ENCODE measurements around the gene ZNF575. TPM values are rescaled to one million over a fixed set of nuclear protein-coding genes. Genes with fewer than 3 reads are reported as not detected.

Gene ZNF575, protein sequence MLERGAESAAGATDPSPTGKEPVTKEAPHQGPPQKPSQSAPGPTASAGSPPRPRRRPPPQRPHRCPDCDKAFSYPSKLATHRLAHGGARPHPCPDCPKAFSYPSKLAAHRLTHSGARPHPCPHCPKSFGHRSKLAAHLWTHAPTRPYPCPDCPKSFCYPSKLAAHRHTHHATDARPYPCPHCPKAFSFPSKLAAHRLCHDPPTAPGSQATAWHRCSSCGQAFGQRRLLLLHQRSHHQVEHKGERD
- total RNA-seq: 4.1 TPM

DNA sequence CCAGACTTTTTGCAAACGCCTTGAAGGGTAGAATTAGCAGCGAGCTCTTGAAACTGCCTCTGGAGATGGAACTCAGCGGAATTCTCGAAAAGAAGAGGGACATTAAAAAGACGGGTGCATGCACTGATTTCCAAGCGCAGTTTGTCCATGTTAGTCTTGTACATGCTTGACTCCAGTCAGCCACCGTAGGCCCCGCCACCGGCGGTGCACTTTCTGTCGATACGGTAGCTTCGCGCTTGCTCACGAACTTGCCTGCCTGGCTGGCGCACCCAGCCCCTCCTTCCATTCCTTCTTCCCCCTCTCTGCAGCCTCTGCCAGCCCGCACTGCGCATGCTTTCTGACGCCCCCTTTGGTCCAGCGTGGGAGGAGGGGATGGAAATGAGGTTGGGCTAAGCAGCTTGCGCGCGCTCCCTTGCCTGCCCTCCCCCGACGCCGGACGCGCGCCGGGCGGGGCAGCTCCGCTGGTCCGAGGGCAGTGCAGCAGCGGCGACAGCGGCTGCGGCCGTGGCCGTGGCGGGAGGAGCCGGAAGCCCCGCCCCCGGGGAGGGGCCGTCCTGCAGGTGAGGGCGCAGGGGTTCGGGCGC, at the start of gene ZNF575:
ZNF575 (plus strand) TSS at position 227 of the 584 bp plus-strand sequence. CDS start 1,235 bp downstream, outside the sequence.
- DNase-seq (ENCODE audit: low spot score): peak; percentile 94

DNA sequence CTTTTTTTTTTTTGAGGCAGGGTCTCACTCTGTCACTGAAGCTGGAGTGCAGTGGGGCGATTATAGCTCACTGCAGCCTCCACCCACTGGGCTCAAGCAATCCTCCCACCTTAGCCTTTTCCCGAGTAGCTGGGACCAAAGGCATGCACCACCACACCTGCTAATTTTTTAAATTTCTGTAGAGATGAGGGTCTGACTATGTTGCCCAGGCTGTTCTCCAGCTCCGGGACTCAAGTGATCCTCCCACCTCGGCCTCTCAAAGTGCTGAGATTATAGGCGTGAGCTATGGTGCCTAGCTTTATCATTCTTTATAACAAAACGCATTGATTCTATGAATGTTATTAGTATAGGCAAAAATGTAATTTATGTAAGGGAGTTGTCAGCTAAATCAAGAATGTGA, 49.7 kb upstream of the ZNF575 start:
- no peak for DNase-seq (ENCODE audit: low spot score)

DNA sequence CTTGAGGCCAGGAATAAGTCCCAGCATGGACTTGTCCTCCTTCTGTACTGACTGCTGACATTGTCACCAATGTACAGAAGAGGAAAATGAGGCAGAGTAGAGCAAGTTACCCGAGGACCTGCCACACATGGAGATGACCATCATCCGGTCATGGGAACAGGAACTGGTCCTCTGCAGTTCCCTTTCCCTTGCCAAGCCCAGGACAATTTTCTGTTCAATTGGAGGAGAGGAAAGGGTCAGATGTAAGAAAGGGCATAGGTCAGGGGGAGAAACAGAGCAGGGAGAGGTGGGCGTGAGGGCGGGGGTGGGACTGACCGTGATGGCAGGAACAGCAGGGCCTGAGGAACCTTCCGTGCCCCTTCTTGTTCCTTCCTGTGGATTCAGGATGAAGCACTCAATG, 47.0 kb upstream of the ZNF575 start:
- no peak for DNase-seq (ENCODE audit: low spot score)

DNA sequence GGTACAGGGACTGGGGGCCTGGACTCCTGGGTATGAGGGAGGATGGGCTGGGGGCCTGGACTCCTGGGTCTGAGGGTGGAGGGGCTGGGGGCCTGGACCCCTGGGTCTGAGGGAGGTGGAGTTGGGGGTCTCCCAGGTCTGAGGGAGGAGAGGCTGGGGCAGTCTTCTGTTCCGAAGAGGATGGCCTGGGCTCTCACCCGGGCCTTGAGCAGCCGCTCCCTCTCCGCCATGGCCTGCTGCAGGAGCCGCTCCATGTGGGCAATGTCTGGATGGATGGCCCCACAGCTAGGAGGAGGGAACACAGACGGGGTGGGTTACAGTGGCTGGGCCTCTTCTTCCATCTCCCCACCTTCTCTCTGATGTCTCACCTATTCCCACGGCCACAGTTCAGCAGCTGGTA, 46.6 kb upstream of the ZNF575 start:
- no peak for DNase-seq (ENCODE audit: low spot score)

DNA sequence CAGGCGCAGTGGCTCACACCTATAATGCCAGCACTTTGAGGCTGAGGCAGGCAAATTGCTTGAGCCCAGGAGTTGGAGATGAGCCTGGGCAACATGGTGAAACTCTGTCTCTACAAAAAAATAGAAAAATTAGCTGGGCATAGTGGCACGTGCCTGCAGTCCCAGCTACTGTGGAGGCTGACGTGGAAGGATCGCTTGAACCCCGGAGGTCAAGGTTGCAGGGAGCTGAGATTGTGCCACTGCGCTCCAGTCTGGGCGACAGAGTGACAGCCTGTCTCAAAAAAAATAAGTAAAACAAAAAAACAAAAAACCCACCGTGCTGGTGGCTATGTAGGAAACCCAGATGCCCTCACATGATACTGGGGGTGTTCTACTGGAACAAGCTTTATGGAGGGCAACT, 44.8 kb upstream of the ZNF575 start:
- DNase-seq (ENCODE audit: low spot score): no peak

DNA sequence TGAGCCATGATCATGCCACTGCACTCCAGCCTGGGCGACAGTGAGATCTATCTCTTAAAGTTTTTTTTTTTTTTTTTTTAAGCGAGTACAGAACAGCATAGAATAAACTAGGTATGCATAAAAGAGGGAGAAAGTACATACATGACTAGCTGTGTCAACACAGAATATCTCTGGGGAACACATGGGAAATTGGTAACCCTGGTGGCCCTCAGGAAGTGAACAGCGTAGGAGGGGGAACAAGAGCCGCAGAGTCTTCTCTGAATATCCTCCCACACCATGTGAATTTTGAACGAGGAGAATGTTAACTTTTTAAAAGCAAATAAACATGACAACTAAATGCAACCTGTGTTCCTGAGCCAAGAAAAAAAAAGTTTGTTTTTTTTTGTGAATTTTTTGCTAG, 43.7 kb upstream of the ZNF575 start:
- no peak for DNase-seq (ENCODE audit: low spot score)

DNA sequence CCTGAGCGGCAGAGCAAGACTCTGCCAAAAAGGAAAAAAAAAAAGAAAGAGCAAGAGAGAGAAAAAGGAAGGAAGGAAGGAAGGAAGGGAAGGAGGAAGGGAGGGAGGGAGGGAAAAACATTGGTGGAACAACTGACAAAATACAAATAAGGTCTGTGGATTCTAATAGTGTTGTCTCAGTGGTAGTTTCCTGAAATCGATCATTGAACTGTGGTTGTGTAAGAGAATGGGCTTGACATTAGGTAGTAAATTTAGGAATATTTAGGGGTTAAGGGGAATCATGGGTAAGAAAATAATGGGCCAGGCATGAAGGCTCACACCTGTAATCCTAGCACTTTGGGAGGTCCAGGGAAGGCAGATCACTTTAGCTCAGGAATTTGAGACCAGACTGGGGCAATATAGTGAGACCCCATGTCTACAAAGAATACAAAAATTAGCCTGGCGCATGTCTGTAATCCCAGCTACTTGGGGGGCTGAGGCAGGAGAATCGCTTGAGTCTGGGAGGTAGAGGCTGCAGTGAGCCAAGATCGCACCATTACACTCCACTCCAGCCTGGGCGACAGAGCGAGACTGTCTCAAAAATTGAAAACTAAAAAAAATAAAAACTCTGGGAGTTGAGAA, 42.9 kb upstream of the ZNF575 start:
- DNase-seq (ENCODE audit: low spot score): no peak

DNA sequence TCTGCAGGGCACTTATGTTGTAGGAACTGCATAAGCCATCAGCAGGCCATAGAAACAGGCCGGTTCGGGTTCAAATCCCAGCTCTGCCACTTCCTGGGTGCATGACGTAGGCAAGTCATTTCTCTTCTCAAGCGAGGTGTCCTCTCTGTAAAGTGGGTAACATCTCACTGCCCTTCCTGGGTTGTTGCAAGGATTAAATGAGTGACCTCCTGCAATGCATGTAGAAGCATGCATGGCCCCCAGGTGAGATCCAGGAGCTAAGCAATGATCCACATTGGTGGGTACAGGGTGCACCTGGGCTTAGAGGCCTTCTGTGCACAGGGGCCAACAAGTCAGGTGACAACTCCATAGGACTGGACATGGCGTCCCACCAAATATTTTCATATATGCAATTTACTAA, 42.2 kb upstream of the ZNF575 start:
- DNase-seq (ENCODE audit: low spot score): no peak

DNA sequence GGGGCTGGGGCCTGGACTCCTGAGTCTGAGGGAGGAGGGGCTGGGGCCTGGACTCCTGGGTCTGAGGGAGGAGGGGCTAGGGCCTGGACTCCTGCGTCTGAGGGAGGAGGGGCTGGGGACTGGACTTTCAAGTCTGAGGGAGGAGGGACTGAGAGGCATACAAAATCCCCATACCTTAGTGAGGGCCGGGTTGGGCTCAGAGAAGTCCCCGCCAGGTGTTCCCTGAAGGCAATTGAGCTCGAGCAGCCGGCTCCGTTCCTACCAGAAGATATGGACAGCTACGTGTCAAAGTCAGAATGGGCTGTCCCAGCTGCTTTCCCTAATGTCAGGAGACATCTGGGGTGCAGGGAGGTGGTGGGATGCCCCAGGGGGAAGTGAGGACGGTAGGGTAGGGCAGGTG, 37.9 kb upstream of the ZNF575 start:
- no peak for DNase-seq (ENCODE audit: low spot score)

DNA sequence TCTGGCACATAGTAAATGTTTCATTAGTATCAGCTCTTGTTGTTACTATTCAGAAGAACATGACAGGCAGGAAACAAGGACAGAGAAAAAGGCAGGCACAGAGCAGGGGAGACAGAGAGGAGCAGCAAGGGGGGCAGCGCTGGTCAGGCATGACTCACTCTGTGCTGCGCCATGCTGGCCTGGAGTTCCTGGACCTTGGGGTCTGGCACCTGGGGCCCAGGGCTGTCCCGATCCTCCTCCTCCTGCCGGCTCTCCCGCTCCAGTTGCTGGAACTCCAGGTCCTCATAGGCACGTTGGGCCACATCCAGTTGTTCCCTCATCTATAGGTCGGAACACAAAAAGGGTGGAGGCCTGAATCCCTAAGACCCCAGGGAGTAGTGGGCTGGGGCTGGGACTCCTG, 36.0 kb upstream of the ZNF575 start:
- DNase-seq (ENCODE audit: low spot score): no peak

DNA sequence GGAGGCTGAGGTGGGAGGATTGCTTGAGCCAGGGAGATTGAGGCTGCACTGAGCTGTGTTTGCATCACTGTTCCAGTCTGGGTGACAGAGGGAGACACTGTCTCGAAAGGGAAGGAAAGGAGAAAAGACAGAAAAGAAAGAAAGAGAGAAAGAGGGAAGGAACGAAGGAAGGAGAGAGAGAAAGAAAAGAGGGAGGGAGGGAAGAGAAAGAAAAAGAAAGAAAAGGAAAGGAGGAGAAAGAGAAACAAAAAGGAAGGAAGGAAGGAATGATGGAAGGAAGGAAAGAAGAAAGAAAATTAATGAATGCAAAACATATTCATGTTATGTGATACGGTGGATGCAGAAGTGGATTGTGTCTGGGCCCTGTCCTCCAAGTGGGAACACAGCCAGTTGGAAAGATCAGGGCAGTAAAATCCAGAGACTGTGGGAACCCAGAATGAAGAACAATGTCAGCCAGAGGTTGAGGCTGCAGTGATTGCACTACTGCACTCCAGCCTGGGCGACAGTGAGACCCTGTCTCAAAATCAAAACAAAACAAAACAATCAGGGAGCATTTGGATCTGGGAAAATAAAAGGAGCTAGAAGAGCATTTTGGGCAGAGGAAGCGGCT, 34.6 kb upstream of the ZNF575 start:
- DNase-seq (ENCODE audit: low spot score): no peak

DNA sequence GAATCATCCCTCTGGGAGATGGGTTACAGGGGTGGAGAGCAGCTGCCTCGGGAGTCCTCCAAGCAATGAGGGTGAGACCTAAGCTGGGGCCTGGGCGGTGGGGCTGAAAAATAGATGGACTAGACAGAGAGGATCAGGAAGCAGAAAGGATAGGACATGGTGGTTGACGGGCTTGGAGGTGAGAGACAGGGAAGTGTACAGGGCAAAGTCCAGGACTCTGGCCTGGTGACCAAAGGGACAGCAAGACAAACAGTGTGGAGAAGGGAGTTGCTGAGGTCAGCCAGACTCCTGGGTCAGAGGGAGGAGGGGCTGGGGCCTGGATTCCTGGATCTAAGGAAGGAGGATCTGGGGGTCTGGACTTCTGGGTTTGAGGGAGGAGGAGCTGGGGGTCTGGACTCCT, 33.9 kb upstream of the ZNF575 start:
- DNase-seq (ENCODE audit: low spot score): peak; percentile 64

DNA sequence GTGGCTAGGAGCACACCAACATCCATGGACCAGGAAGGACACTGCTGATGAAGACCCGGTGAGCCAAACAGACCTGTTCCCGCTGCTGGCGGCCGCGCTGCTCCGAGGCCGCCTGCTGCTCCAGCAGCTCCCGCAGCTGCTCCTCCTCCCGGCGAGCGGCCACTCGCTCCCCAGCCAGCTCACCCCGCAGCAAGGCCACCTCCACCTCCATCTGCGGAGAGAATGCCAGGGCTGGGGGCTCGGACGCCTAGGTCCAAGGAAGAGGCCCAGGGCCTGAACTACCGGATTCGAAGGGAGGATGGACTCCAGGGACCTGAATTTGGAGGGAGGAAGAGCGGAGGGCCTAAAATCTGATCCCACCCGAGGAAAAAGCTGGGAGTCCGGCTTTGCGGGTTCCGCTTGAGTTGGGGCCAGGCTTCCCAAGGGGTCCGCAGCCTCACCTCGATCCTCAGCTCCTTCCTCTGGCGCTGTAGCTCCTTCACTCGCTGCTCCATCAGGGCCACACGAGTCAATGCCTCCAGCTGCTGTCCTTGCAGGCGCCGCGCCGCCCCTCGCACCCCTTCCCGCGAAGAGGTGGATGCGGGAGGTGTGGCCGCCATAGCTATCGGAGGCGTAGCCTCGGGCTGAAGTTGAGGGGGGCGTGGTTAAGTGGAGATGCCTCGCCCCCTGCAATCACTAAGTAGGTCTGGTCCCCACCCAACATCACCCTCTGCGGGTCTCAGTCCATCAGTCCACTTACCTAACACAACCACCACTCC, 31.1 kb upstream of the ZNF575 start:
- DNase-seq (ENCODE audit: low spot score): no peak

DNA sequence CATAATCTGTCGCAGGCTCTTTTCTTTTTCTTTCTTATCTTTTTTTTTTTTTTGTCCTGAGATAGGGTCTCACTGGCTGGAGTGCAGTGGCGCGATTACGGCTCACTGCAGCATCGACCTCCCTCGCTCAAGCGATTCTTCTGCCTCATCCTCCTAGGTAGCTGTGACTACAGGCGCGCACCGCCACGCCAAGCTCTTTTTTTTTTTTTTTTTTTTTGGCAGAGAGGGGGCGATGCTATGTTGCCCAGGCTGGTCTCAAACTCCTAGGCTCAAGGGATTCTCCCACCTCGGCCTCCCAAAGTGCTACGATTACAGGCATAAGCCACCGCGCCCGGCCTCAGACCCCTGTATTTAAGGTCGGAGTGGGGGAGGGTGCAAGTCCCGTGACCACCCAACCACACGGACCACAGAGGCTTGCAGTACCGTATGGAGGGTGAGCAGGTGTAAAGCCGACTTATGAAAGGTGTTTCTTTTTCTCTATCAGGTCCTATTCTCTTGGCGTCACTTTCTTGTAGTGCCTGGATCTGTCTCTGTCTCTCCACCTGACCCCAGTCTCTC, 30.5 kb upstream of the ZNF575 start:
- no peak for DNase-seq (ENCODE audit: low spot score)

DNA sequence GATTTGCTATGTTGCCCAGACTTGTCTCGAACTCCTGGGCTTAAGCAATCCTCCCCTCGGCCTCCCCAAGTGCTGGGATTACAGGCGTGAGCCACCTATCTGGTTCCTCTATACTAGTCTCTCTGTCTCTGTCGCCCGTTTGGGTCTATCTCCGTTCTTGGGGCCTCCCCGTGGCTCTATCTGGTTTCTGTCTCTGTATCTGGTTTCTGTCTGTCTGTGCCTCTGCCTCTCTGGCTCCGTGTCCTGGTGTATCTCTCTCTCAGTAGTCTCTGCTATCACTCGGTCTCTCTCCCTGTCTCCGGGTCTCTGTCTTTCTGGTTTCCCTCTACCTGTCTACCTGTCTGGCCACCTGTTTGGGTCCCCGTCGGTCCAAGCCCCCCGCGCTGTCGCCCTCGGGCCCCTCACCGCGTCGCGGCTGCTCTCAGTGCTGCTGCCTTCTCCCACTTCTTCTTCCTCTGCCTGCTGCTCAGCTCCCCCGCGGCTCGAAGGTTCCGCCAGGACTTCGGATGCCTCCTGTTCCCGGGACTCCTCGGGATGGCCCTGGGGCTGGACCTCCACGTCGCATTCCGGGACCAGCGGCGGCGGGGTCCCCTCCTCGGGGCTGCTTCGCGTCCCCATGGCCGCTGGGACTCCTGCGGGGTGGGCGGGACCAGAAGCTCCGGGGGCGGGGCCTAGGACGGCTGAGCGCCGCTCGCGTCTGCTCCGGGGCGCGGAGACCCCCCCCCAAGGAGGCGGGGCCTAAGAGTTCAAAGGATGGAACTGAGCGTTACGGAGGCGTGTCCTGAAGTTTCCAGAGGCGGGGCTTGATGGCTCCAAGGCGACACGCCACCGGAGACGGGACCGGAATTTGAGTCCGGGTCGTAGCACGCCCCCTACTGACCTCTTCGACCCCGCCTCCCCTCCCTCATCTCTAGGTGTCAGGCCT, 29.2 kb upstream of the ZNF575 start:
- peak; percentile 99 for DNase-seq (ENCODE audit: low spot score)

DNA sequence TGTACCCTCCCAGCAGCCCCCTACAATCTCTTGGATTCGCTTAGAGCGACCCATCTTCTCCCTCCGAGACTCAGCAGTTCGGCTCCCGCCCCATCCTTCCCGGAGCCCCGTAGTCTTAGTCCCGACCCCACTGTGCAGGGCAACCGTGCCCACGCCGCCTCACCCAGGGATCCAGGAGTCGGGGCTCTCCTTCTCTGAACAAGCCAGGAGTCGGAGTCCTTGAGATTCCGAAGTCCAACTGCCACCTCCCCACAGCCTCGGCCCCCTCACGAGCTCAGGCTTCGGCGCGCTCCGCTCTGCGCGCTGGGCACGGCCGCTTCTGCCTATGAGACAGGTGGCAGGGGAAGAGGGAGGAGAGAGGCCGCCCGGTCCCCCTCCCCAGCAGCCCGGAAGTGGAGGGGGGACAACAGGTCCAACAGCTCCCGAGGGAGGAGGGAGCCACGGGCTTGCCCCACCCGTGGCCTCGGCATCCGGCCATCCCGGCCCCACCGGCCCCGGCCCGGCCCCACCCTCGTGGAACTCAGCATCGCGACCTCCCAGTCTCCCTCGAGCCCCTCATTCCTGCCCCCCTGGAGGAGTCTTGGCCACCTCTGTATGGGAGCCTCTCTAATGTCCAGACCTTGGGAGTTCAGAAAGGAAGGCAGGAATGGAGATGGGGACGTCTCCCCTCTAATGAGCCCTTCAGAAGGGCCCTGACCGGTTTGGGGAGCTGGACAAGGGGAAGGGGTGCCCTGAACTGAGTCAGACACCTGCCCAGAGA, 28.4 kb upstream of the ZNF575 start, which contains the start of gene PHLDB3:
PHLDB3 (minus strand) TSS at position 321 of the 760 bp plus-strand sequence. CDS start 628 bp downstream, outside the sequence.
- DNase-seq (ENCODE audit: low spot score): peak; percentile 41

DNA sequence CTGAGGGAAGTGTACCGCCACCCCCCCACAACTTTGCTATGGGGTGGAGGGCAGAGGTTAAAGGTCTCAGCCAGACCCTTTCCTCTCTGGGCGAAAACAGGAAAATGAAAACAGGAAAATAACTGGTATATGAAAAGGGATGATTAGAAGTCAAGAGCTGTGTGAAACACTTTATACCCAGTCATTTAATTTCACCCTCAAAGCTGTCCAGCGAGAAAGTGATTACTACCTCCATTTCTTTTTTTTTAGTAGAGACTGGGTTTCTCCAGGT, 27.9 kb upstream of the ZNF575 start:
- no peak for DNase-seq (ENCODE audit: low spot score)

DNA sequence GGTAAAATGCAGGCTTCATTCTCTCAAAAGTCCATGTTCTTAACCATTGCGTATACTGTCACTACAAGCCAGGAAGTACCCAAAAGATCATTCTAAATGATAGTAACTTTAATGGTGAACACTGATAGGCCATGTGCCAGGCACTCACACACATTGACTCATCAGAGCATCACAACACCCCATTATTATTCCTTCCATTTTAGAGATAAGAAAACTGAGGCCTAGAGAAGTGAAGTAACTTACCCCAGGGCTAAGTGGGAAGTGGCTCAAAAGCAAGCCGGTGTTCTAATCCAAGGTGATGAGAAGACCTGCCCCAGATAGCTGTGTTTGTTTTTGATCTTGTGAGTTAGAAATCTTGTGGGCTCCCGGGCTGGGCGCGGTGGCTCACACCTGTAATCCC, 27.0 kb upstream of the ZNF575 start:
- DNase-seq (ENCODE audit: low spot score): no peak

DNA sequence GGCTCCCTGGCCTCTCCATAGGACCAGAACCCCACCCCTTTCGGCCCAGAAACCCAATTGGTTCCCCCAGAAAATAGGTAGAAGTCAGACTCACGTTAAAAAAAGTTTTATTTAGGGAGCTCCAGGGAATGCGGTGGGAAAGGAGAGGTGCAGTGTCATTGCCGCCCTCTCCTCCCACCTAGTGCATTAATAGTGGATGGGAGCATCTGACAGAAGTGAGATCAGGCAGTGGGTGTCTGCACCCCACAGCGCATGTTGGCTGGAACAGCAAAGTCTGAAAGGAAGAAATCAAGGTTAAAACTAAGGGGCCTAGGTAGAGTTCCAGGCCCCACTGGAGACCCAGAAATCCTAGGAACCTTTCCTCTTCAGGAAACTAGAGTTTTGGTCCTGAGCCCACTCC, 26.4 kb upstream of the ZNF575 start:
- DNase-seq (ENCODE audit: low spot score): no peak

DNA sequence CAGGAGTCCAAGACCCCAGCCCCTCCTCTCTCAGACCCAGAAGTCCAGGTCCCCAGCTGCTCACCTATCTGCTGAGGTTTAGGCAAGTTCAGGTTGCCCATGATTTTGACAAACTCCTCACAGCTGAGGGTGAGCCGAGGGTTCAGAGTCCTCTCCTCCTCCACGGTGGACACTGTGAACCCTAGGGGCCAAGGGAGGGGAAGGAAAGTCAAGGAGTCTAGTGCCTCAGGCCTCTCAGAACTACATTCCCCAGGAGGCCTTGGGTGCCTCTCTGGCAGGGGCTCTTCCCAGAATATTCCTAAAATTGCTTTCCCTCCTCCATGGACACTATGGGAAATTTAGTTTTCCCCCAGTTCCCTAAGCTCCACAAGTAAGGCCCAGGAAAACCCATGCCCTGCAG, 25.1 kb upstream of the ZNF575 start:
- no peak for DNase-seq (ENCODE audit: low spot score)
